ENCODE results near the gene SLC15A4.

Gene SLC15A4

DNA sequence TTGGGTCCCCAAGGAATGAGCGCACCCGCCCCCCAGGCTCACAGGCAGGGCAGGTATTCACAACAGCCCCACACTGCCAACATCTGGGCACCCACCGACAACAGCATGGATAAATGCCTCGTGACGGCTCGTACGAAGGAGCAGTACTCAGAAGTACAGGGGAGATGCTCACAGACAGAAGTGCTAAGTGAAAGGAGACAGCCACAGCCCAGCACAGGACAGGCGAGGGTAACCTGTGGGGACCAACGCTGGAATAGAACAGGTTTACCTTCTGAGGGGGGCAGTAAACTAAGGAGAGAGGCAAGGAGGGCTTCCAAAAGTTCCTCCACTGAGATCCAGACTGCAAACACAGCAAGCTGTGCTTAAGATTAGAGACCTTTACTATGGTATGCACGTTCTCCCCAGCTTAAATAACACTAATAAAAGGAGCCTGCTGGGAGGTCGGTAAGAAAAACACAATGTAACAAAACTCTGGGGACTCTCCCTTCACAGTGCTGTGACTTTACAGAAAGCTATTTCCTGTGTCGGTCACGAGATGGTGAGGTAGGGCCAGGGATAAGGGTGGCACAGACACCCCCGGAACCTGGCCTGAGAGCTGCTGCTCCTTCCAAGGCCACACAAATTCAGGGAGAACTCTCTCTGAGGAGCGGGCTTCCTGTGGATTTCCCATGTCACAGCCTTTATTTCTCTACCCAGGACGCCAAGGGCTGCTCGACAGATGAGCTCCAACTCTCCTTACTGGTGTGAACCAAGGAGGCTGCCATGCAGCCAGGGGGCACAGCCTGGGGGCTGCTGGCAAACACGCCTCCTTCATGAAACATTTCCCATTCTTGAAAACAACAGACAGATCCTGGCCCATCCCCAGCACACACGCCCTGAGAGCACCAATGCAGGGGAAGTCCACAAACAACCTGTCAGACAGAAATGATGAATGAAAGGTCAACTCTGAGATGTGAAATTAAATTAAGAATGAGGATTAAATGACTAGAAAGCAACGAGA is 26.3 kb downstream of the SLC15A4 start:
- H3K27ac ChIP-seq (ENCODE audit: low read depth, low read length) = no peak overlapping the region
- no peaks in the 10 kb centered on the region for H3K27me3 ChIP-seq (ENCODE audit: control insufficient read depth in 1 of 2, insufficient read depth in 2 of 2, low read length in 2 of 2)
- peaks cover 61% of the 10 kb centered on the region for H3K36me3 ChIP-seq (ENCODE audit: insufficient read depth, low read length)
- H3K9me3 ChIP-seq (ENCODE audit: low read length) = no peaks in the 10 kb centered on the region
- no peak overlapping the region for H3K9ac ChIP-seq (ENCODE audit: low read length)
- no peak overlapping the region for H3K4me3 ChIP-seq (ENCODE audit: low read depth in 1 of 2, low read length in 2 of 2)
- H3K4me1 ChIP-seq (ENCODE audit: insufficient read depth, low read length) = peaks cover 4% of the 10 kb centered on the region

GRCh38 chr12:128796439-128797118 is 27.2 kb downstream of the SLC15A4 start:
- peaks cover 69% of the 10 kb centered on the region for H3K36me3 ChIP-seq (ENCODE audit: insufficient read depth, low read length)
- no peak overlapping the region for H3K4me3 ChIP-seq (ENCODE audit: low read depth in 1 of 2, low read length in 2 of 2)
- H3K9ac ChIP-seq (ENCODE audit: low read length) = no peak overlapping the region
- H3K9me3 ChIP-seq (ENCODE audit: low read length) = no peaks in the 10 kb centered on the region
- H3K4me1 ChIP-seq (ENCODE audit: insufficient read depth, low read length) = peaks cover 4% of the 10 kb centered on the region
- H3K27me3 ChIP-seq (ENCODE audit: control insufficient read depth in 1 of 2, insufficient read depth in 2 of 2, low read length in 2 of 2) = no peaks in the 10 kb centered on the region
- no peak overlapping the region for H3K27ac ChIP-seq (ENCODE audit: low read depth, low read length)

DNA sequence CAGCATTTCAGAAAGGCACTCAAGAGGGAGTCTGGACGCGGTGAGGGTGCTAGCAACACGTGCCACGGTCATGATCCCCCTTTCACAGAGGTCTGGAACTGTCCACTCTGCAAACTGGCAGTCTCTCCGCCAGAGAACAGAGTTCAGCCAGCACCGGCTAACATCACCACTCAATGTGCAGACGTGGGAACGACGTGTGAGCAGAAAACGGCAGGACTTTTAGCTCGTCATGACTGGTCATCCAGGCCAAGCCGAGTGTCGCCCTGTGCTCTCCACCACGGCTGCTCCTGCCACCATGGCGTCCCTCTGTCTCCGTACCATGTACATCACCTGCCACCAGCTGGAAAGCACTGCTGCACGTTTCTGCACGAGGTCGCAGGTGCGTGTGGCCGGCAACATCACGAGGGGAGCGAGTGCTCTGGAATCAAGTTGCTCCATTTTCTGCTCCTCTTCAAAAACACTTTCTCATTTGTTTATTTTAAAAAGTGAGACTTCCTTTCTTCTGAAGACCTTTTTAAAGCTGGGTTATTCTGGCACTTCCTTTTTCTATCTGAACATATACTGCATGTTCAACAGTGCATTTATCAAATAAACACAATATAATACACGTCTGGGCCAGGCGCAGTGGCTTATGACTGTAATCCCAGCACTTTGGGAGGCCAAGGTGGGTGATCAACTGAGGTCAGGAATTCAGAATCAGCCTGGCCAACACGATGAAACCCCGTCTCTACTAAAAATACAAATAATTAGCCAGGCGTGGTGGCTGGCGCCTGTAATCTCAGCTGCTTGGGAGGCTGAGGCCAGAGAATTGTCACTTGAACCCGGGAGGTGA is 28.0 kb downstream of the SLC15A4 start:
- Histone ChIP-seq H3K4me3 (ENCODE audit: low read depth in 1 of 2, low read length in 2 of 2) (no peak overlapping the region), H3K27me3 (ENCODE audit: control insufficient read depth in 1 of 2, insufficient read depth in 2 of 2, low read length in 2 of 2) (no peaks in the 10 kb centered on the region), H3K4me1 (ENCODE audit: insufficient read depth, low read length) (peaks cover 4% of the 10 kb centered on the region), H3K27ac (ENCODE audit: low read depth, low read length) (no peak overlapping the region), H3K36me3 (ENCODE audit: insufficient read depth, low read length) (peaks cover 74% of the 10 kb centered on the region), H3K9ac (ENCODE audit: low read length) (no peak overlapping the region), H3K9me3 (ENCODE audit: low read length) (no peaks in the 10 kb centered on the region)

- no peak overlapping the region for H3K4me3 ChIP-seq (ENCODE audit: low read depth in 1 of 2, low read length in 2 of 2)
- H3K36me3 ChIP-seq (ENCODE audit: insufficient read depth, low read length) = peaks cover 70% of the 10 kb centered on the region
- H3K9me3 ChIP-seq (ENCODE audit: low read length) = no peaks in the 10 kb centered on the region
- H3K4me1 ChIP-seq (ENCODE audit: insufficient read depth, low read length) = peaks cover 4% of the 10 kb centered on the region
- no peak overlapping the region for H3K27ac ChIP-seq (ENCODE audit: low read depth, low read length)
- no peak overlapping the region for H3K9ac ChIP-seq (ENCODE audit: low read length)
- no peaks in the 10 kb centered on the region for H3K27me3 ChIP-seq (ENCODE audit: control insufficient read depth in 1 of 2, insufficient read depth in 2 of 2, low read length in 2 of 2)
Measured at GRCh38 chr12:128794661-128795529, 28.9 kb downstream of the SLC15A4 start.

- Histone ChIP-seq H3K4me1 (ENCODE audit: insufficient read depth, low read length) (peaks cover 4% of the 10 kb centered on the region), H3K27me3 (ENCODE audit: control insufficient read depth in 1 of 2, insufficient read depth in 2 of 2, low read length in 2 of 2) (no peaks in the 10 kb centered on the region), H3K9me3 (ENCODE audit: low read length) (no peaks in the 10 kb centered on the region), H3K9ac (ENCODE audit: low read length) (no peak overlapping the region), H3K36me3 (ENCODE audit: insufficient read depth, low read length) (peaks cover 60% of the 10 kb centered on the region), H3K27ac (ENCODE audit: low read depth, low read length) (no peak overlapping the region), H3K4me3 (ENCODE audit: low read depth in 1 of 2, low read length in 2 of 2) (no peak overlapping the region)
Measured at GRCh38 chr12:128793701-128794100, 30.1 kb downstream of the SLC15A4 start.

DNA sequence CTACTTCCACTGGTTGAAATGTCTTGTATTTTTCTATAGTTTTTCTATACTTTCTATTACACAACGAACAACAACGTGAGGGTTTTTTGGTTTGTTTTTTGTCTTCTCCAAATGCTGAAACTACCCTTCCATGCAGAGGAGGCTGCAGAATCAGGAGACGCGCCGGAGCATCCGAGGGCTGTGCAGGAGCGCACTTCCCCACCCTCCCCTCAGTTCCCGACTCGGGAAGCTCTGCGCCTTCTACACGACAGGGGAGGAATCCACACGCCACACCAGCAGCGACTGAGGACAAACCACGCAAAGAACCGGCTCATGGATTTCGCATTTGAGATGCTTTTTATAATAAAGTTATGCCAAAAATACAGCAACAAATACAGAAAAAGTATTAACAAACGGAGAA is 30.9 kb downstream of the SLC15A4 start:
- Histone ChIP-seq H3K4me1 (ENCODE audit: insufficient read depth, low read length) (peaks cover 4% of the 10 kb centered on the region), H3K9ac (ENCODE audit: low read length) (no peak overlapping the region), H3K27ac (ENCODE audit: low read depth, low read length) (no peak overlapping the region), H3K9me3 (ENCODE audit: low read length) (no peaks in the 10 kb centered on the region), H3K4me3 (ENCODE audit: low read depth in 1 of 2, low read length in 2 of 2) (no peak overlapping the region), H3K27me3 (ENCODE audit: control insufficient read depth in 1 of 2, insufficient read depth in 2 of 2, low read length in 2 of 2) (no peaks in the 10 kb centered on the region), H3K36me3 (ENCODE audit: insufficient read depth, low read length) (peaks cover 52% of the 10 kb centered on the region)

DNA sequence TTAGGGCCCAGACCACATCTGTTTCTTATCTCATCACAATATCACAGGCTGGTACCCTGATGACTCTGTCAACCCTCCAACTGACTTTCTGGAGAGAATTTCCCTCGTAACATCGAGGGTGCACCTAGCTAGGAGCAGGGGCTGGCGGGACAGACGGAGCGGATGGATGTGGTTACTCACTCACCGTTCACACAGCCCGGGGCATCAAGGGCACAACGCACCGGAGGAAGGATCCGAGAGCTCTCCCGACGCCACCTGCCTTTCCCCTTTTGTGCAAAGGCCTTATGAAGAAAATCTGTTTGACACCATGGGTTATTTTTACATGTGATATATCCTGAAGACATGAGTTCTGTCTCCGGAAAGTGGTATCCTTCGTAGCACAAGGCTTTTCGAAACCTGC is 31.4 kb downstream of the SLC15A4 start:
- no peaks in the 10 kb centered on the region for H3K9me3 ChIP-seq (ENCODE audit: low read length)
- no peak overlapping the region for H3K9ac ChIP-seq (ENCODE audit: low read length)
- peaks cover 49% of the 10 kb centered on the region for H3K36me3 ChIP-seq (ENCODE audit: insufficient read depth, low read length)
- no peak overlapping the region for H3K27ac ChIP-seq (ENCODE audit: low read depth, low read length)
- H3K4me3 ChIP-seq (ENCODE audit: low read depth in 1 of 2, low read length in 2 of 2) = no peak overlapping the region
- no peaks in the 10 kb centered on the region for H3K27me3 ChIP-seq (ENCODE audit: control insufficient read depth in 1 of 2, insufficient read depth in 2 of 2, low read length in 2 of 2)
- peaks cover 4% of the 10 kb centered on the region for H3K4me1 ChIP-seq (ENCODE audit: insufficient read depth, low read length)

DNA sequence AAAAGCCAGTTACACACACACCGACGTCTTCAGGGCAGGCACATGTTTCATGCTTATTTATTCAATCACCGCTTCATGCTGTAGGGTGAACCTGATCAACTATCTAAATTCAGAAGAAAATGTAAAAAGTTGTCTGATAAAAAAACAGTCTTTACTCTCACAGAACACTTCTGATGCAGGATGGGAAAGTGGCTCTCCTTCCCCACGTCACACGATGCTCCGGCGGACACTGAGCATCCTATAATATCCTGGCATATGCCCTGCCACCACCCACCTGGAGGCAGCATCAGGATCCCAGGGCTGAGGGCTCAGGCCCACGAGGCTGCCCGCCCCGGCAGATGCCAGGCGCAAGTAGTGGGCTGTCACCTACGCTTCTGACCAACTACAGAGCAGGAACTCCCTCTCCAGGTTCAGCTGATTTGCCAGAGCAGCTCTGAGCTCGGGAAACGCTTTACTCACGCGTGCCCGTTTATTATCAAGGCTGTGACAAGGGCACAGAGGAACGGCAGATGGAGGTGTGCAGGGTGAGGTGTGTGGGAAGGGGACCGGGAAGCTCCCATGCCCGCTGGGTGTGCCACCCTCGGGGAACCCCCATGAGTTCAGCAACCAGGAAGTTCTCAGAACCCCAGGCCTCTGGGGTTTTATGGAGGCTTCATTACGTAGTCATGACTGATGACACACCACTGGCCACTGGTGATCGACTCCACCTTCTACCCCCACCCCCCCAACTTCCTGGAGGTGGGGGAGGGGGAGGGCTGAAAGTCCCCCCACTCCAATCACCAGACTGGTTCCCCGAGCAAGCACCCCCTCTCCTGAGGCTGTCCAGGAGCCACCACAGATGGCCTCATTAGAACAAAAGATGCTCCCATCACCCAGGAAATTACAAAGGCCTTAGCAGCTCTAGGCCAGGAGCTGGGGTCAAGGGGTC is 32.1 kb downstream of the SLC15A4 start:
- Histone ChIP-seq H3K27me3 (ENCODE audit: control insufficient read depth in 1 of 2, insufficient read depth in 2 of 2, low read length in 2 of 2) (no peaks in the 10 kb centered on the region), H3K9ac (ENCODE audit: low read length) (no peak overlapping the region), H3K4me1 (ENCODE audit: insufficient read depth, low read length) (peaks cover 4% of the 10 kb centered on the region), H3K4me3 (ENCODE audit: low read depth in 1 of 2, low read length in 2 of 2) (no peak overlapping the region), H3K27ac (ENCODE audit: low read depth, low read length) (no peak overlapping the region), H3K36me3 (ENCODE audit: insufficient read depth, low read length) (peaks cover 42% of the 10 kb centered on the region), H3K9me3 (ENCODE audit: low read length) (no peaks in the 10 kb centered on the region)

DNA sequence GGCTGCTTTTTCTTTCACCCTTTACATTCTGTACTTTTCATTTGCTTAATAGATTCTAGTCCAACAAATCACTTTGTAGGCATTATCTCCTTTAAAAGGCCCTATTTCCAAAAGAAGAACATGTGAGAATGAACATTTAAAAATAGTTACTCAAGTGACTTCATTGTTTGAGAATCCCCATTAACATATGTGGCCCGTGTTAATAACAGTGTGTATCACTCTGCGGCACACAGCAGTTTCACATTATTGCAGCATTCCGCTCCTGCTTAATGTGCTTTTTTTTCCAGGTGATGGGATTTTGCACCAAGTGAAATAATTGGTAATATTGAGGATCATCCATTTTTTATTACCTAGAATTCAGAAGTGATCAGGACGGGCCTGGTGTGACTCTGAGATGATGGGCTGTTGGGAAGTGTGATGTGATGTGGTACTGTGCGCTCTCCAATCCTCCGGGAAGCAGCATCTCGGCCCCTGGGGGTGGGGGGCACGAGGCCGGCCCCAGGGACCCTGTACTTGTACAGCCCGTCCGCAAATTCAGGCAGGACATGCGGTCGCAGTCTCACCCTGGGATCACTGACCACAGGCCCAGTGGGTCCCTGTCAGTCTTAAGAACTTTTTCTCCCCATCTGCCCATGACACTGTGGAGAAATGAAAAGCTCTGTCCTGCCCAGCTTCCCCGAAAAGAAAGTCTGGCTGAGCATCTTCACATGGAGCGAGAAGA is 32.9 kb downstream of the SLC15A4 start:
- Histone ChIP-seq H3K36me3 (ENCODE audit: insufficient read depth, low read length) (peaks cover 38% of the 10 kb centered on the region), H3K9ac (ENCODE audit: low read length) (no peak overlapping the region), H3K9me3 (ENCODE audit: low read length) (no peaks in the 10 kb centered on the region), H3K4me1 (ENCODE audit: insufficient read depth, low read length) (peaks cover 4% of the 10 kb centered on the region), H3K27me3 (ENCODE audit: control insufficient read depth in 1 of 2, insufficient read depth in 2 of 2, low read length in 2 of 2) (no peaks in the 10 kb centered on the region), H3K27ac (ENCODE audit: low read depth, low read length) (no peak overlapping the region), H3K4me3 (ENCODE audit: low read depth in 1 of 2, low read length in 2 of 2) (no peak overlapping the region)
